DOHH2 (cell line): ENCODE measurements around the gene NPIPB6.

Experiments
- EZH2phosphoT487 ChIP-seq: fragments of 200-600 bp; sonication (generic); IDR thresholded peaks from 2 replicates; pipeline ENCODE4 v1.6.1; 2017; ENCODE audit warnings: borderline replicate concordance, mild to moderate bottlenecking, antibody characterized with exemption, low read length, moderate library complexity, mixed read lengths
- TF ChIP-seq, protein P1 (sequence below): fragments of 200-600 bp; sonication (generic); IDR thresholded peaks from one replicate; pipeline ENCODE4 v1.5.1; 2014; ENCODE audit warnings: antibody characterized with exemption, mild to moderate bottlenecking, low read depth, low read length; ENCODE audit not compliant: poor library complexity, severe bottlenecking

DNA sequence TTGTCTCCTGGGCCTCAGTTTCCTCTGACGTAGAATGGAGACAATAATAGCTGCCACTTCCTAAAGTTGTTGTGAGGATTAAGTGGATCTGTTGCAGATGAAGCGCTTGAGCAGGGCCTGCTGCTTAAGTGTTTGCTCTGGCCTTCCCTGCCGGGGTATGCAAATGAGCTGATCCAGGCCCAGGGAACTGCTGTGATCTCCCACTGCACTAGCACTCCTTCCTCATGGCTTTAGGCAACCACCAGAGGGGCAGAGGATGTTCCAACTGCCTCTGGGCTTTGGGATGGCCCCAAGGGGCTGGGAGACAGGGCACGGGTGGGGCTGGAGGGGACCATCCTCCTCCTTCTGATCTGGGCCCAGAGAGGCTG is 64.8 kb downstream of the NPIPB6 start:
- TF ChIP-seq, protein P1, sequence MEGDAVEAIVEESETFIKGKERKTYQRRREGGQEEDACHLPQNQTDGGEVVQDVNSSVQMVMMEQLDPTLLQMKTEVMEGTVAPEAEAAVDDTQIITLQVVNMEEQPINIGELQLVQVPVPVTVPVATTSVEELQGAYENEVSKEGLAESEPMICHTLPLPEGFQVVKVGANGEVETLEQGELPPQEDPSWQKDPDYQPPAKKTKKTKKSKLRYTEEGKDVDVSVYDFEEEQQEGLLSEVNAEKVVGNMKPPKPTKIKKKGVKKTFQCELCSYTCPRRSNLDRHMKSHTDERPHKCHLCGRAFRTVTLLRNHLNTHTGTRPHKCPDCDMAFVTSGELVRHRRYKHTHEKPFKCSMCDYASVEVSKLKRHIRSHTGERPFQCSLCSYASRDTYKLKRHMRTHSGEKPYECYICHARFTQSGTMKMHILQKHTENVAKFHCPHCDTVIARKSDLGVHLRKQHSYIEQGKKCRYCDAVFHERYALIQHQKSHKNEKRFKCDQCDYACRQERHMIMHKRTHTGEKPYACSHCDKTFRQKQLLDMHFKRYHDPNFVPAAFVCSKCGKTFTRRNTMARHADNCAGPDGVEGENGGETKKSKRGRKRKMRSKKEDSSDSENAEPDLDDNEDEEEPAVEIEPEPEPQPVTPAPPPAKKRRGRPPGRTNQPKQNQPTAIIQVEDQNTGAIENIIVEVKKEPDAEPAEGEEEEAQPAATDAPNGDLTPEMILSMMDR: no peak
- TF ChIP-seq EZH2phosphoT487: no peak
